Mesothelial cell of epicardium (in vitro differentiated cells): ENCODE measurements around the gene NOS1AP. TPM values are rescaled to one million over a fixed set of nuclear protein-coding genes. Genes with fewer than 3 reads are reported as not detected.

Source experiments
- DNase-seq, 2 experiments: peaks; one replicate each; pipeline ENCODE4 v3.0.0; 2021; ENCODE audit warnings: low spot score in 2 of 2; ENCODE audit not compliant: unreplicated experiment in 2 of 2
- H3K27ac Mint-ChIP-seq: 2 replicates; pipeline ENCODE4 v1.8.0; 2021; ENCODE audit warnings: mixed read lengths
- H3K27me3 Mint-ChIP-seq: 2 replicates; pipeline ENCODE4 v1.8.0; 2021; ENCODE audit warnings: low read depth, mixed read lengths
- H3K36me3 Mint-ChIP-seq: 2 replicates; pipeline ENCODE4 v1.8.0; 2021; ENCODE audit warnings: mixed read lengths
- H3K4me1 Mint-ChIP-seq: 2 replicates; pipeline ENCODE4 v1.8.0; 2021; ENCODE audit warnings: mixed read lengths
- H3K4me3 Mint-ChIP-seq: 2 replicates; pipeline ENCODE4 v1.8.0; 2021; ENCODE audit warnings: mild to moderate bottlenecking, moderate library complexity, mixed read lengths
- H3K9me3 Mint-ChIP-seq: 2 replicates; pipeline ENCODE4 v1.8.0; 2021; ENCODE audit warnings: mixed read lengths
- total RNA-seq: library from RNA; stranded (reverse); gene quantifications from 3 replicates; pipeline ENCODE4 v1.2.1, GENCODE V29; 2021
- TF ChIP-seq, protein P1 (sequence below): fragments of 200-600 bp; sonication (generic); IDR thresholded peaks from one replicate; pipeline ENCODE4 v1.5.0; 2021; ENCODE audit warnings: antibody characterized with exemption; ENCODE audit not compliant: unreplicated experiment

The NOS1AP gene
- total RNA-seq, 1 donor from 2014 or later, result 4.4 TPM

DNA sequence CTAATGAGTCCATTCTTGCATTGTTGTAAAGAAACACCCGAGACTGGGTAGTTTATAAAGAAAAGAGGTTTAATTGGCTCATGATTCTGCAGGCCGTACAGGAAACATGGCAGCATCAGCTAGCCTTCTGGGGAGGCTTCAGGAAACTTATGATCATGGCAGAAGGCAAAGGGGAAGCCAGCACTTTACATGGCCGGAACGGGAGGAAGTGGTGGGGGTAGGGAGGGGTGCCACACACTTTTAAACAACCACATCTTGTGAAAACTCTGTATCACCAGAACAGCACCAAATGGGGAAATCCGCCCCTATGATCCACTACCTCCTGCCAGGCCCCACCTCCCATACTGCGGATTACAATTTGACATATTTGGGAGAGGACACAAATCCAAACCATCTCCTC, 43.9 kb downstream of the NOS1AP start:
- DNase-seq, result no peak
- TF ChIP-seq, protein P1, sequence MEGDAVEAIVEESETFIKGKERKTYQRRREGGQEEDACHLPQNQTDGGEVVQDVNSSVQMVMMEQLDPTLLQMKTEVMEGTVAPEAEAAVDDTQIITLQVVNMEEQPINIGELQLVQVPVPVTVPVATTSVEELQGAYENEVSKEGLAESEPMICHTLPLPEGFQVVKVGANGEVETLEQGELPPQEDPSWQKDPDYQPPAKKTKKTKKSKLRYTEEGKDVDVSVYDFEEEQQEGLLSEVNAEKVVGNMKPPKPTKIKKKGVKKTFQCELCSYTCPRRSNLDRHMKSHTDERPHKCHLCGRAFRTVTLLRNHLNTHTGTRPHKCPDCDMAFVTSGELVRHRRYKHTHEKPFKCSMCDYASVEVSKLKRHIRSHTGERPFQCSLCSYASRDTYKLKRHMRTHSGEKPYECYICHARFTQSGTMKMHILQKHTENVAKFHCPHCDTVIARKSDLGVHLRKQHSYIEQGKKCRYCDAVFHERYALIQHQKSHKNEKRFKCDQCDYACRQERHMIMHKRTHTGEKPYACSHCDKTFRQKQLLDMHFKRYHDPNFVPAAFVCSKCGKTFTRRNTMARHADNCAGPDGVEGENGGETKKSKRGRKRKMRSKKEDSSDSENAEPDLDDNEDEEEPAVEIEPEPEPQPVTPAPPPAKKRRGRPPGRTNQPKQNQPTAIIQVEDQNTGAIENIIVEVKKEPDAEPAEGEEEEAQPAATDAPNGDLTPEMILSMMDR, result no peak
- Mint-ChIP-seq H3K4me3 (no peak overlapping the region), H3K27ac (no peak overlapping the region), H3K27me3 (no peaks in the 10 kb centered on the region), H3K4me1 (peaks cover 16% of the 10 kb centered on the region), H3K36me3 (peaks cover 3% of the 10 kb centered on the region), H3K9me3 (peaks cover 8% of the 10 kb centered on the region)

DNA sequence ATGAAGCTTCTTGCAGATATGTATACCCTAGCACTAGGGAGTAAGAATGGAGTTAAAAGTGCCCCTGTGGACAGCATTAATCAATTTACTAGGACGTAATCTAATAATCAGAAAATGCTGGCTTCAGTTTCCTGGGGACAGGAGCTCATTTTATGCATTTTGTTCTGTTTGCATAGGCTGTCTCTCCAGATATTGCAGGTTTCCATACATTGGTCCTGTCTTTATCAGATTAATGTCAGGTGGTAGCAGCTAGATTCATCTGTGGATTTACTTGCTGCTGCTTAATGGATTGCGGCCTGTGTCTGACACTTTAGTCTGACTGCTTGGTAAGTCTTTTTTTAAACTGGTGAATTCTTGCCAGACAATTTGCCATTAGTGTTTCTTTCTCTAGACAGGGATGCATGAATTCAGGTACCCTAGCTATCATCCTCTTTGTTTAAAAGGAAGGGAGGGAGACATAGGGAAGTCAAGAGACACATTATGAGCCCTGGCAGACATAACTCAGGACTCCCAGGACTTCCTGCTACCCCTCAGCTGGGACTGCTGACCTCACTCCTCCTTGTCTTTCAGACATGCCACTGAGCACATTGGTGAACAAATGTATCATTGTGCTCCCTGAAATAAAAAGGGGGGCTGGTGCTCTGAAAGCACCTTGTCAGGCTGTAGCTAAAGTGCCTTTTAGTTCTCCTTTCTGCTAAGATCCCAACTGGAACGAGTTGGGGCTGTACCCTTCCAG, 47.7 kb downstream of the NOS1AP start:
- Mint-ChIP-seq H3K27me3 (no peaks in the 10 kb centered on the region), H3K9me3 (no peaks in the 10 kb centered on the region), H3K4me1 (peaks cover 16% of the 10 kb centered on the region), H3K4me3 (no peak overlapping the region), H3K36me3 (no peaks in the 10 kb centered on the region), H3K27ac (no peak overlapping the region)
- TF ChIP-seq, protein P1, result no peak
- DNase-seq, result no peak

DNA sequence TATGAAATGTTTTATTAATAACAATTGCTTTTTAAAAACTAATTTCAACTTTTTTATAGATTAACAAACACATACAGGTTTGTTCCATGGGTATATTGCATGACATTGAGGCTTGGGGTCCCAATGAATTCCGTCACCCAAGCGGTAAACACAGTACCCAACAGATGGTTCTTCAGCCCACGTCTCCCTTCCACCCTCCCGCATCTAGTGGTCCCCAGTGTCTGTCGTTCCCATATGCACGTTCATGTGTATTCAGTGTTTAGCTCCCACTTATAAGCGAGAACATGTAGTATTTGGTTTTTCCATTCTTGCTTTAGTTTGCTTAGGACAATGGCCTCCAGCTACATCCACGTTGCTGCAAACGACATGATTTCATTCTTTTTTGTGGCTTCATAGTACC, 48.6 kb downstream of the NOS1AP start:
- no peak overlapping the region for H3K27ac Mint-ChIP-seq
- H3K4me3 Mint-ChIP-seq, result no peak overlapping the region
- no peaks in the 10 kb centered on the region for H3K9me3 Mint-ChIP-seq
- no peak for DNase-seq
- peaks cover 16% of the 10 kb centered on the region for H3K4me1 Mint-ChIP-seq
- no peaks in the 10 kb centered on the region for H3K27me3 Mint-ChIP-seq
- TF ChIP-seq, protein P1, result no peak
- H3K36me3 Mint-ChIP-seq, result no peaks in the 10 kb centered on the region

DNA sequence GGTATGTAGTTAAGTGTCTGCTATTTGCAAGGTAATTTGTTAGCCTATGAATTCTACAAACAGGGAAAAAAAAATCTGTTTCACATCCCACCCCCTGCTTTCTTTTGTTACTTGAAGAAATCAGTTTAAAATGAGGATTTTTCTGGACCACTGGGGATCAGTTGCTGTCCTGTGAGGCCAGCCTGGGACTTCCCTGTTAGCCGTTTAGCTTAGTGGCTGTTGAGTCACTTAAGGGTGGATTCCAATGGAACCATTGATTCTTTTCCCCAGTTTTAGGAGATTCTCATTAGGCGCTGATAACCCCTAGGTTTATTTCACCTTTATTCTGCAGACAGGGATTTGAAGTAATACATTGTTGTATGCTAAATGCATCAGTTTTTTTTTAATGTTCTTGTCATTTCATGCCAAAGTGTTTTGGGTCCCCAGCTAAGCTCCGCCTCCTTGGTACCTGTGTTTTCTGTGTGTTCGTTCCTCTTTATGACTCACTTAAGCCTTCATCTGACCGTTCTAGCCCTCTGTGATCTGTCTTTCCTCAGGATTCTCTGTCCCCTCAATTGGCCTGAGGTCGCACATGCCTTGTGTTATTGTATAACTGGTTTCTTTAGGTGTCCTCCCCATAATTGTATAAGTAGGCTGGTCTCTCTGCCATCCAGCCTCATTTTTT, 59.3 kb downstream of the NOS1AP start:
- no peak for DNase-seq
- Mint-ChIP-seq H3K36me3 (peaks cover 5% of the 10 kb centered on the region), H3K4me1 (peaks cover 5% of the 10 kb centered on the region), H3K27ac (no peak overlapping the region), H3K9me3 (peaks cover 10% of the 10 kb centered on the region), H3K4me3 (no peak overlapping the region), H3K27me3 (no peaks in the 10 kb centered on the region)
- TF ChIP-seq, protein P1, result no peak

DNA sequence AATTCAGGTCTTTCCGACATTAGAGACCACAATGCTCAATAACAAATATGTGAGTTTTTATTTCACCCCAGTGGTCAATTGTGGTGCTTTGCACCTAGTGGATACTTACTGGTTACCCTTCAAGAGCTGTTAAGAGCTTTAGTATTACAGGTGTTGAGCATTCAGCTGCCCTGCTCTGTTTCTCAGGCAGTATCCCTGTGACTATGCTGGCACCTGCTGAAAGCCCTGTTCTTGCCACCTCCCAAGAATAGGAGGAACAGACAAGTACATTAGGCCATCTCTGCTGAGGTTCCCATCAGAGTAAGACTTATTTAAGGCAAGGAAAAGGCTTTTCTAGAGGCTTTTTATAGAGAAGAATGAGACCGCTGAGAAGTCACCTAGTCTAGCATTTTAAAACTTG, 60.8 kb downstream of the NOS1AP start:
- Mint-ChIP-seq H3K27me3 (no peaks in the 10 kb centered on the region), H3K36me3 (peaks cover 5% of the 10 kb centered on the region), H3K9me3 (peaks cover 8% of the 10 kb centered on the region), H3K4me1 (peaks cover 5% of the 10 kb centered on the region), H3K4me3 (no peak overlapping the region), H3K27ac (no peak overlapping the region)
- TF ChIP-seq, protein P1, result no peak
- no peak for DNase-seq
